NB4 (cell line): ENCODE measurements around the gene KRT6A.
"Not testable (repeated sequence)": the region's sequence is repeated elsewhere in the genome, so short reads cannot be mapped to it uniquely, and the experiment has no call there.

Experiments
- DNase-seq: peaks from one replicate; pipeline ENCODE4 v3.0.0; 2010; ENCODE audit warnings: low read depth
- H3K4me3 ChIP-seq: one replicate; pipeline ENCODE4 v1.5.1; 2011; ENCODE audit warnings: mild to moderate bottlenecking, low read depth, low read length, moderate library complexity
- CTCF ChIP-seq: IDR thresholded peaks from one replicate; pipeline ENCODE4 v1.5.1; 2012; ENCODE audit warnings: low read depth, low read length
- MAX ChIP-seq: IDR thresholded peaks from 2 replicates; pipeline ENCODE4 v1.6.1; 2011; ENCODE audit warnings: low read depth, low read length
- MYC ChIP-seq: IDR thresholded peaks from 2 replicates; pipeline ENCODE4 v1.6.1; 2011; ENCODE audit warnings: low read depth, low read length
- POLR2A ChIP-seq: IDR thresholded peaks from 2 replicates; pipeline ENCODE4 v1.6.1; 2011; ENCODE audit warnings: mild to moderate bottlenecking; ENCODE audit not compliant: insufficient read length; ENCODE audit errors: extremely low read depth

Gene KRT6A

GRCh38 chr12:52448228-52448627 is 44.8 kb downstream of the KRT6A start:
- no peak for DNase-seq
- TF ChIP-seq MAX = no peak
- no peak for TF ChIP-seq CTCF
- TF ChIP-seq POLR2A = no peak
- TF ChIP-seq MYC = no peak
- no peak overlapping the region for H3K4me3 ChIP-seq

GRCh38 chr12:52447196-52447595 is 45.9 kb downstream of the KRT6A start:
- H3K4me3 ChIP-seq, DNase-seq: not testable (repeated sequence)

GRCh38 chr12:52446367-52447045 is 46.6 kb downstream of the KRT6A start:
- H3K4me3 ChIP-seq = no peak overlapping the region
- no peak for TF ChIP-seq CTCF
- TF ChIP-seq MYC = no peak
- no peak for TF ChIP-seq MAX
- no peak for TF ChIP-seq POLR2A
- DNase-seq = peak; percentile 16

GRCh38 chr12:52445876-52446275 is 47.2 kb downstream of the KRT6A start:
- DNase-seq = no peak
- TF ChIP-seq CTCF (no peak), MYC (no peak), POLR2A (no peak), MAX (no peak)
- no peak overlapping the region for H3K4me3 ChIP-seq

GRCh38 chr12:52444647-52445595 is 48.1 kb downstream of the KRT6A start:
- no peak for DNase-seq
- no peak overlapping the region for H3K4me3 ChIP-seq
- TF ChIP-seq MYC = no peak
- TF ChIP-seq CTCF = no peak

- TF ChIP-seq MYC (no peak), MAX (no peak), POLR2A (no peak), CTCF (no peak)
- DNase-seq = no peak
- no peak overlapping the region for H3K4me3 ChIP-seq
Measured at GRCh38 chr12:52443966-52444365, 49.1 kb downstream of the KRT6A start.
